WI38 (cell line): Measurements from ENCODE around the gene BEX3.

Experiments used
- H3K4me3 ChIP-seq: 2 replicates; pipeline ENCODE4 v1.5.1; 2011; ENCODE audit warnings: low read depth, mild to moderate bottlenecking, control low read depth, low read length
- CTCF ChIP-seq: IDR thresholded peaks from 2 replicates; pipeline ENCODE4 v1.5.1; 2012; ENCODE audit warnings: low read depth, mild to moderate bottlenecking, control low read depth, low read length

The BEX3 gene

GRCh38 chrX:103361798-103362197 is 14.5 kb upstream of the BEX3 start:
- H3K4me3 ChIP-seq: no peak overlapping the region
- no peak for TF ChIP-seq CTCF

- no peak overlapping the region for H3K4me3 ChIP-seq
- no peak for TF ChIP-seq CTCF
These were observed 13.9 kb upstream of the BEX3 start for GRCh38 chrX:103362474-103362873.

- no peak overlapping the region for H3K4me3 ChIP-seq
- TF ChIP-seq CTCF: no peak
These were observed 13.3 kb upstream of the BEX3 start for GRCh38 chrX:103363046-103363445.

DNA sequence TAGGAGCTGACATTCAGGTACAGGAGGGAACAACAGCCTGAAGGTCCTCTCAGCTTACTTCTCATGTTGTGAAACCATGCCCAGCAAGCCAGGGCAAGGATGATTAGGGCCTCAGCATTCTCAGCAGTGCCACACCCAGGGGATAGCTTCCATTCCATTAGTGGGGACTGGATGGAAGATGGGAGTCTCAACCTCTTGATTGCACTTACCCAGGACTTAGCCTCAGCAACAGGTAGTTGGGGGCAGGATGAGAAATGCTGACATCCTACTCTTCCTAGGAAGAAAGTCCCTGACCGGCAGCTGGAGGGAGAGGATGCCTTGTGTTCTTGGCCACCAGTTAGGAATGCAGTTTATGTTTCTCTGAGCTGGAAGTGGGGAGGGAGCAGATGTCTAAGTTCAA is 8.8 kb upstream of the BEX3 start:
- no peak for TF ChIP-seq CTCF
- H3K4me3 ChIP-seq: no peak overlapping the region

DNA sequence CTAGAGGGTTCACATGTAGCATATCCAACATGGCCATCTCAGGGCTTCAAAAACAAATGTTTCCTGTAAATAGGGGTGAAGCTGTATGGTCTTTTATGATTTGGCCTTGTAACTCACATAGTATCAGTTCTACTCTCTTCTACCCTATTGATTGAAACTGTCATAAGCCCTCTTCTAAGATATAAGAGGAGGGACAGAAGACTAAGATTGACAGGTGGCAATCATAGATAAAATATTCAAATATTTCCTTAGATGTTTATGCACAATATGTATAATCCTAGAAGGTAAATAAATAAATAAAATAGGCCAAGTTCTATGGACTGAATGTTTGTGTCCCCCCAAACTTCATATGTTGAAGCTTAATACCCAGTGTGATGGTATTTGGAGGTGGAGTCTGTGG is 6.9 kb upstream of the BEX3 start:
- H3K4me3 ChIP-seq: no peak overlapping the region
- no peak for TF ChIP-seq CTCF

- TF ChIP-seq CTCF: no peak
These were observed 3.5 kb upstream of the BEX3 start for GRCh38 chrX:103372886-103373285.

DNA sequence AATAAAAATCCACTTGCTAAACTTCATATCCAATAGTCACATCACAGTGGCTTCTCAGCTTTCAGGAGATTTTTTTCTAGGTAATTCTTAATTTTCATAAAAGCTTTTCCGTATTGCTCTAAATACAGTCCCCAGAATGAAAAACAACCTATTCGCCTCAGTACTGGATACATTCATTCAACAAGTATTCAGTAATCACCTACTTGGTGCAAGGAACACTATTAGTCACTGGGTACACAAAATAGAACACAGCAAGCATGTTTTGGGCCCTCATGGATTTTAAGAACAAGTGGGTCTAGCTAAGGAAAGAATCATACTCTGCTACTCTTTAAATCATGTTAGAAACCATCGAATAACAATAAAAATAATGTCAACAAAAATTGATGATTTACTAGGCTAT is 2.8 kb upstream of the BEX3 start:
- no peak for TF ChIP-seq CTCF
- no peak overlapping the region for H3K4me3 ChIP-seq

More at GRCh38 chrX:103372886-103373285, 3.5 kb upstream of the BEX3 start:
- H3K4me3 ChIP-seq: no peak overlapping the region
